Fibroblast of mammary gland (primary cell): Measurements from ENCODE around the gene ARHGAP10.

ENCODE experiments used
- DNase-seq: peaks from one replicate; pipeline ENCODE4 v3.0.0-alpha.2; 2010; ENCODE audit warnings: low read depth
- H3K4me3 ChIP-seq: 2 replicates; pipeline ENCODE4 v1.5.1; 2011; ENCODE audit warnings: low read depth, mild to moderate bottlenecking, low read length, moderate library complexity; ENCODE audit not compliant: control insufficient read depth
- TF ChIP-seq, protein P1 (sequence below): conservative IDR thresholded peaks from 2 replicates; pipeline ENCODE4 v1.5.1; 2011; ENCODE audit warnings: low read depth, low read length, inconsistent platforms; ENCODE audit not compliant: control insufficient read depth, insufficient read depth

Gene ARHGAP10

DNA sequence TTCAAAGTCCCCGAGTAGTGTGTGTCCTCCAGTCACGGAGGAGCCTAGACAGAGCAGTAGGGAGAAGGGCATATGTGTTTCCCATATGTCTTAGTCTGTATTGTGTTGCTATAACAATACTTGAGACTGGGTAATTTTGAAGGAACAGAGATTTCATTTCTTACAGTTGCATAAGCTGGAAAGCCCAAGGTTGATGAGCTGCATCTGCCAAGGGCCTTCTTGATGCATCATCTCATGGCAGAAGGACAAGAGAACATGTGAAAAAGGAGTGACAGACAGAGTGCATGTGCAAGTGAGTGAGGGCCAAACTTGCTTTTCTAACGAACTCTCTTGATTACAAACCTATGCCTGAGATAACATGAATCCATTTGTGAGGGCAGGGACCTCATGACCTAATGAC, 243.4 kb downstream of the ARHGAP10 start:
- DNase-seq, result peak; percentile 73
- no peak overlapping the region for H3K4me3 ChIP-seq
- TF ChIP-seq, protein P1, sequence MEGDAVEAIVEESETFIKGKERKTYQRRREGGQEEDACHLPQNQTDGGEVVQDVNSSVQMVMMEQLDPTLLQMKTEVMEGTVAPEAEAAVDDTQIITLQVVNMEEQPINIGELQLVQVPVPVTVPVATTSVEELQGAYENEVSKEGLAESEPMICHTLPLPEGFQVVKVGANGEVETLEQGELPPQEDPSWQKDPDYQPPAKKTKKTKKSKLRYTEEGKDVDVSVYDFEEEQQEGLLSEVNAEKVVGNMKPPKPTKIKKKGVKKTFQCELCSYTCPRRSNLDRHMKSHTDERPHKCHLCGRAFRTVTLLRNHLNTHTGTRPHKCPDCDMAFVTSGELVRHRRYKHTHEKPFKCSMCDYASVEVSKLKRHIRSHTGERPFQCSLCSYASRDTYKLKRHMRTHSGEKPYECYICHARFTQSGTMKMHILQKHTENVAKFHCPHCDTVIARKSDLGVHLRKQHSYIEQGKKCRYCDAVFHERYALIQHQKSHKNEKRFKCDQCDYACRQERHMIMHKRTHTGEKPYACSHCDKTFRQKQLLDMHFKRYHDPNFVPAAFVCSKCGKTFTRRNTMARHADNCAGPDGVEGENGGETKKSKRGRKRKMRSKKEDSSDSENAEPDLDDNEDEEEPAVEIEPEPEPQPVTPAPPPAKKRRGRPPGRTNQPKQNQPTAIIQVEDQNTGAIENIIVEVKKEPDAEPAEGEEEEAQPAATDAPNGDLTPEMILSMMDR, result no peak

GRCh38 chr4:147975933-147976928, 244.3 kb downstream of the ARHGAP10 start:
- H3K4me3 ChIP-seq, result no peak overlapping the region
- DNase-seq, result no peak
- TF ChIP-seq, protein P1, result no peak

DNA sequence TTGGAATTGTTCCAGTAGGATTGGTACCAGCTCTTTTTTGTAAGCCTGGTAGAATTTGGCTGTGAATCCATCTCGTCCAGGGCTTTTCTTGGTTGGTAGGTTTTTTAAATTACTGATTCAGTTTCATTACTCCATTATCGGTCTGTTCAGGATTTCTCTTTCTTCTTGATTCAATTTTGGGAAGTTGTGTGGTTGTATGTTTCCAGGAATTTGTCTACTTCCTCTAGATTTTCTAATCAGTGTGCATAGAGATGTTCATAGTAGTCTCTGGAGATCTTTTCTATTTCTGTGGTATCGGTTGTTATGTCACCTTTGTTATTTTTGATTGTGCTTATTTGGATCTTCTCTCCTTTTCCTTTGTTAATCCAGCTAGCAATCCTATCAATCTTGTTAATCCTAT, 248.7 kb downstream of the ARHGAP10 start:
- DNase-seq, result no peak
- no peak overlapping the region for H3K4me3 ChIP-seq
- TF ChIP-seq, protein P1, result no peak

DNA sequence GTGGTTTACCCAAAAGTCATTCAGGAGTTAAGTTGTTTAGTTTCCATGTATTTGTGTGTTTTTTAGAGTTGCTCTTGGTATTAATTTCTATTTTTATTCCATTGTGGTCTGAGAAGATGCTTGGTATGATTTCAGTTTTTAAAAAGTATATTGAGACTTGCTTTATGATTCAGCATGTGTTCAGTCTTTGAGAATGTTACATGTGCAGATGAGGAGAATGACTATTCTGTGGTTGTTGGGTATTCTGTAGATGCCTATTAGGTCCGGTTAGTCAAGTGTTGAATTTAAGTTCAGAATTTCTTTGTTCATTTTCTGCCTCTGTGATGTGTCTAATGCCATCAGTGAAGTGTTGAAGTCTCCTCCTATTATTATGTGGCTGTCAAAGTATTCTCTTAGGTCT, 249.4 kb downstream of the ARHGAP10 start:
- peak; percentile 68 for DNase-seq
- TF ChIP-seq, protein P1, result no peak
- no peak overlapping the region for H3K4me3 ChIP-seq

DNA sequence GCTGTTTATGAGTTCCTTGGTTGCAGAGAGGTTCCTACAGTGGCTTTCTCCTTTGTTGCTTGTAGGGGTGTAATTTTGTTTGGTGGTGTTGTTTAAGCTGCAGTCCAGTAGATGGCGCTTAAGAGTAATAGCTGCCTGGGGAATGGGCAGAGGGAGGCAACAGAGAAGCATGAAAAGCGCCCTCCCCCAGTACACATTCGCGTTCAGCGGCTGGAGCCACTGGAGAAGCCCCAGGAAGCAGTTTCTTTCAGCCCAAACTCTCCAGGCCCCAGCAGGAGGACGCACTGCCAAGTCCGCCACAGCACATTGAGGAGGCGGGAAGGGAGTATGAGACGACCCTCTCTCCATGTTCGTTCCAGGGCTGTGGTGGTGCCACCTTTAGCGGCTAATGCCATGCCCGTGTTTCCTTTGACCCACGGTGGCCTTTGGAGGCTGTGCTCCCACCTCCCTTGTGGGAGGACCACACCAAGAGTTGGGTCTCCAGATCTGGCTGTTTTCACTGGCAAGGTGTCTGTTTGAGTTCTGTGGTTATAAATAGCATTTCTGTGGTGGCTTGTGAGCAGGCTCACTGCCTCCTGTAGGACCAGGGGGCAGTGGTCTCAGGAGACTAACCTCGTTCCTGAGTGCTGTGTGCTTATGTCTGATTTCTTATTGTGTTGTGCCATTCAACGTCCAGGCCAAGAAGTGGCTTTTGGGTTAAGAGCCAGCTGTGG, 252.3 kb downstream of the ARHGAP10 start:
- peak; percentile 56 for DNase-seq
- H3K4me3 ChIP-seq, result no peak overlapping the region
- TF ChIP-seq, protein P1, result peak; percentile 83

DNA sequence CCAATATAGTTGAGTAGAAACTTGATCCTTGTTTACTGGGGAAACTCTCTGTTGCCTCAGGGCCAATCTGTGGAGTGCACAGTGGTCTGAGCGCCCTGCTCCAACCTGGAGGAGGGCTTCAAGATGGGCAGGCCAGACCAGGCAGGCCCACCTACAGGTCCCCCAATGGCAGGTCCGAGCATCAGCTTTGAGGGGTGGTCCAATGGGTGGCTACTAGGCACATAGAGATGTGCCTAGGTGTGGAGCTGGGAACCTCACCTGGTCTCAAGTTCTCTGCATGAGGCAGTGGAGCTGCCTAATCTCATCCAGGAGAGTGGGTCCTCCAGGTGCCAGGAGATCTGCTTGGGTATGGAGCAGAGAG, 252.9 kb downstream of the ARHGAP10 start:
- no peak for DNase-seq
- TF ChIP-seq, protein P1, result no peak
- no peak overlapping the region for H3K4me3 ChIP-seq
